RWPE1 (cell line): Measurements from ENCODE around the gene LHFPL2.
"Not testable (repeated sequence)": the region's sequence is repeated elsewhere in the genome, so short reads cannot be mapped to it uniquely, and the experiment has no call there.

ENCODE experiments used
- CTCF ChIA-PET: fragments of 350-600 bp; sonication (Branson Sonifier 250); formaldehyde crosslinking; extraction: SDS; loops from one replicate; lab custom pipeline; 2021; lab: Yijun Ruan, JAX
- POLR2A ChIA-PET: fragments of 400-600 bp; formaldehyde crosslinking; extraction: SDS; loops from one replicate; lab custom pipeline; 2020; ENCODE audit warnings: antibody characterized with exemption; ENCODE audit not compliant: low non-redundant PET; lab: Yijun Ruan, JAX
- DNase-seq: peaks from one replicate; pipeline ENCODE4 v3.0.0; 2012; ENCODE audit warnings: low spot score
- H3K27ac ChIP-seq: fragments of 450-650 bp; 2 replicates; pipeline ENCODE4 v1.5.1; 2017
- CTCF ChIP-seq: fragments of 450-650 bp; conservative IDR thresholded peaks from 2 replicates; pipeline ENCODE4 v1.5.1; 2017; ENCODE audit warnings: low read depth, mild to moderate bottlenecking

The LHFPL2 gene

DNA sequence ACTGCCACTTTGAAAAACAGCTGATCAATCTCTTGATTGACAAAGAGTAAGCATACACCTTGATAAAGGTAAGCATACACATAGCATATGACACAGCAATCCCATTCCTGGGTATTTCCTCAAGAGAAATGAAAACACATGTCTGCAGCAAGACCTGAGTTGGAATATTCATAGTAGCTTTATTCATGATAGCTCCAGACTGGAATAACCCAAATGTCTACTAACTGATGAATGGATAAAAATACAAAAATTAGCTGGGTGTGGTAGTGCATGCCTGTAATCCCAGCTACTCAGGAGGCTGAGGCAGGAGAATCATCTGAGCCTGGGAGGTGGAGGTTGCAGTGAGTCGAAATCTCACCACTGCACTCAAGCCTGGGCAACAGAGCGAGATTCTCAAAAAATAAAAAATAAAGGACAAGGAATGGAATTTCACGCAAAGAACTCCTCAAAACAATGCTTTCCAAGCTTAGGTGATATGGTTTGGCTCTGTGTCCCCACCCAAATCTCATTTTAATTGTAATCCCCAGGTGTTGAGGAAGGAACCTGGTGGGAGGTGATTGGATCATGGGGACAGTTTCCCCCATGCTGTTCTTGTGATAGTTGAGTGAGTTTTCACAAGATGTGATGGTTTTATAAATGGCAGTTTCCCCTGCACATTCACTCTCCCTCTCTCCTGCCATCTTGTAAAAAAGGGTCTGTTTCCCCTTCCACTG, 41.1 kb upstream of the LHFPL2 start:
- CTCF ChIA-PET = interaction anchor here (0.6 kb wide), 1 partner anchor 357 kb away, joined by 3 read pairs; no protein-coding TSS in a partner anchor
- DNase-seq = no peak
- TF ChIP-seq CTCF = no peak
- POLR2A ChIA-PET = no interaction called here
- no peak overlapping the region for H3K27ac ChIP-seq

DNA sequence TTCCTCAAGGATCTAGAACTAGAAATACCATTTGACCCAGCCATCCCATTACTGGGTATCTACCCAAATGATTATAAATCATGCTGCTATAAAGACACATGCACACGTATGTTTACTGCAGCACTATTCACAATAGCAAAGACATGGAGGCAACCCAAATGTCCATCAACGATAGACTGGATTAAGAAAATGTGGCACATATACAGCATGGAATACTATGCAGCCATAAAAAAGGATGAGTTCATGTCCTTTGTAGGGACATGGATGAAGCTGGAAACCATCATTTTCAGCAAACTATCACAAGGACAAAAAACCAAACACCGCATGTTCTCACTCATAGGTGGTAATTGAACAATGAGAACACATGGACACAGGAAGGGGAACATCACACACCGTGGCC, 38.9 kb upstream of the LHFPL2 start:
- POLR2A ChIA-PET, H3K27ac ChIP-seq, DNase-seq, CTCF ChIA-PET: not testable (repeated sequence)

DNA sequence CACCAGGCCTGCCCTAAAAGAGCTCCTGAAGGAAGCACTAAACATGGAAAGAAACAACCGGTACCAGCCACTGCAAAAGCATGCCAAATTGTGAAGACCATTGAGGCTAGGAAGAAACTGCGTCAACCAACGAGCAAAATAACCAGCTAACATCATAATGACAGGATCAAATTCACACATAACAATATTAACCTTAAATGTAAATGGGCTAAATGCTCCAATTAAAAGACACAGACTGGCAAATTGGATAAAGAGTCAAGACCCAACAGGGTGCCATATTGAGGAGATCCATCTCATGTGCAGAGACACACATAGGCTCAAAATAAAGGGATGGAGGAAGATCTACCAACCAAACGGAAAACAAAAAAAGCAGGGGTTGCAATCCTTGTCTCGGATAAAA, 35.3 kb upstream of the LHFPL2 start:
- POLR2A ChIA-PET, CTCF ChIA-PET, DNase-seq, H3K27ac ChIP-seq: not testable (repeated sequence)

- ChIA-PET POLR2A (no interaction called here), CTCF (interaction anchor here (0.6 kb wide), 1 partner anchor 131 kb away, joined by 3 read pairs; no protein-coding TSS in a partner anchor)
- no peak for TF ChIP-seq CTCF
- DNase-seq = no peak
- no peak overlapping the region for H3K27ac ChIP-seq
Measured at GRCh38 chr5:78679905-78680304, 31.3 kb upstream of the LHFPL2 start.

GRCh38 chr5:78677777-78678668, 29.5 kb upstream of the LHFPL2 start:
- no peak for TF ChIP-seq CTCF
- ChIA-PET CTCF (interaction anchor here (0.5 to 0.7 kb wide), 4 partner anchors 43 to 1155 kb away, joined by 3 to 4 read pairs (median 3); no protein-coding TSS in a partner anchor), POLR2A (no interaction called here)
- H3K27ac ChIP-seq = no peak overlapping the region
- peak; percentile 61 for DNase-seq

DNA sequence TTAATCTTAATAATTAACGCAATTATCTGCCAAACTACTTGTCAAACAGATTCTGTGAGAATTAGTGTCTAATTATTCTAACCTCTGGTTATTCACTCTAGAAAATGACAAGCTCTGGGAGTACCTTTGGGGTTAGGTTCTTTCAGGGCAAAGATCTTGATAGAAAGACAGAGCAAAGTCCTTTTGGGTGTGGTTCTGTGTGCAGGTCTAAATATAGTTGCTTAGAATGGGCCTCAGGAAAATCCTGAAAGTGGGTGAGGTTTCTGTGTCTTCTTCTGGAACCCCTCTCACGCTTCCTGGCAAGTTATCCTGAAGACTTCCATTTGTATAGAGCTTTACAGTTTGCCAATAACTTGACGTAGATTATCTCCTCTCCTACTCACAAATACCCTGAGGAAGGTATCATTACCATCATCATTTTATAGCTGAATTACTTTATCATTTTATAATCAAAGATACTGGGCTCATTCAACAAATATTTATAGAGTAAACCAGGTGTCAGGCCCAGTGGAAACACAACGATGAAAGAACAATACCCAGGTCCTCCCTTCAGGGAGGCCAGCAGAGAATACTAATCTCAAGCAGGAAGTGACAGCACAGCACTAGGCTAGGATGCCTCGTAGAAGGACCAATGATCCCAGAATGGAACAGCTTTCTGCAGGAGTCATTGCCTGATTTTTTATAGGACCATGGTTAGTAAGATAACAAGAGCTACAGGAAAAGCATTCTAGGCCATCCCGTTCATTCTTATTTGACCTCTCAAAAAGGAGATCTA, 27.6 kb upstream of the LHFPL2 start:
- H3K27ac ChIP-seq = no peak overlapping the region
- POLR2A ChIA-PET = no interaction called here
- TF ChIP-seq CTCF = no peak
- CTCF ChIA-PET = interaction anchor here (0.6 kb wide), 1 partner anchor 356 kb away, joined by 3 read pairs; no protein-coding TSS in a partner anchor
- DNase-seq = no peak

DNA sequence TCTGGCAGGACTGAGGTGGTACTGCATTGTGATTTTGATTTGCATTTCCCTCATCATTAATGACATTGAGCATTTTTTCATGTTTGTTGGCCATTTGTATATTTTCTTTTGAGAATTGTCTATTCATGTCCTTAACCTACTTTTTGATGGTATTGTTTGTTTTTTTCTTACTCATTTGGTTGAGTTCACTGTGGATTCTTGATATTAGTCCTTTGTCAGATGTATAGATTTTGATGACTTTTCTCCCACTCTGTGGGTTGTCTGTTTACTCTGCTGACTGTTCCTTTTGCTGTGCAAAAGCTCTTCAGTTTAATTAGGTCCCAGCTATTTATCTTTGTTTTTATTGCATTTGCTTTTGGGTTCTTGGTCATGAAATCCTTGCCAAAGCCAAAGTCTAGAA, 25.3 kb upstream of the LHFPL2 start:
- POLR2A ChIA-PET, H3K27ac ChIP-seq, DNase-seq, CTCF ChIA-PET: not testable (repeated sequence)
